Transverse colon (tissue), 4 donors: ENCODE measurements around the gene ERGIC1. TPM values are rescaled to one million over a fixed set of nuclear protein-coding genes. Genes with fewer than 3 reads are reported as not detected.
A peak's percentile ranks its signal among the peaks of the same experiment; 100 is the strongest.

ENCODE experiments used
- DNase-seq: peaks from one replicate; pipeline ENCODE4 v3.0.0-alpha.2; 2019
- H3K27ac ChIP-seq, 4 donors: fragments of 200-600 bp; sonication (generic); 2 replicates each; pipeline ENCODE4 v1.5.1; 2016 to 2018; ENCODE audit warnings: inconsistent platforms in 4 of 4
- H3K27me3 ChIP-seq: fragments of 200-600 bp; sonication (generic); 2 replicates; pipeline ENCODE4 v1.5.1; 2017; ENCODE audit warnings: inconsistent platforms
- H3K36me3 ChIP-seq, 4 donors: fragments of 200-600 bp; sonication (generic); 2 replicates each; pipeline ENCODE4 v1.5.1; 2017 to 2019; ENCODE audit warnings: inconsistent platforms in 4 of 4
- H3K4me1 ChIP-seq, 4 donors: fragments of 200-600 bp; sonication (generic); 2 replicates each; pipeline ENCODE4 v1.5.1; 2017 to 2020; ENCODE audit warnings: inconsistent platforms in 4 of 4
- H3K4me3 ChIP-seq, 4 donors: fragments of 200-600 bp; sonication (generic); 1 replicate in 1 of 4; 2 replicates in 3 of 4; pipeline versions ENCODE4 v1.5.1 to v1.6.1; 2017 to 2019; ENCODE audit warnings: inconsistent platforms in 4 of 4
- H3K9me3 ChIP-seq, 2 donors: fragments of 200-600 bp; sonication (generic); 2 replicates each; pipeline ENCODE4 v1.5.1; 2017 to 2019; ENCODE audit warnings: inconsistent platforms in 2 of 2
- CTCF ChIP-seq, 5 experiments: fragments of 200-600 bp in 3 of 5; fragments of 450-650 bp in 2 of 5; sonication (generic) in 3 of 5; IDR thresholded peaks; 1 replicate in 2 of 5; 2 replicates in 3 of 5; pipeline ENCODE4 v1.5.1; 2016 to 2017; ENCODE audit warnings: antibody characterized with exemption in 5 of 5, inconsistent platforms in 3 of 5, mild to moderate bottlenecking in 2 of 5, moderate library complexity in 1 of 5
- EP300 ChIP-seq: sonication (generic); formaldehyde crosslinking; IDR thresholded peaks from one replicate; pipeline ENCODE4 v1.6.1; 2017; ENCODE audit warnings: antibody characterized with exemption, low read depth
- POLR2A ChIP-seq: fragments of 450-650 bp; IDR thresholded peaks from one replicate; pipeline ENCODE4 v1.6.1; 2016; ENCODE audit warnings: antibody characterized with exemption, mild to moderate bottlenecking, moderate library complexity
- POLR2AphosphoS5 ChIP-seq, 3 donors: sonication (generic); formaldehyde crosslinking; IDR thresholded peaks; one replicate each; pipeline ENCODE4 v1.6.1; 2016; ENCODE audit warnings: antibody characterized with exemption in 3 of 3
- WGBS, 2 donors: methylation state at CpG; one replicate each; pipeline ENCODE4 v1.1.5; 2018; ENCODE audit warnings: low coverage in 1 of 2; 5-methylcytosine and 5-hydroxymethylcytosine counted together
- in situ Hi-C, 4 donors: fragments of 200-750 bp; cut with MboI; loops; one replicate each; pipeline versions ENCODE4 v1.15.0 to v1.15.1; 2017; ENCODE audit warnings: low sequenced_read_pairs in 3 of 4, low pct_ligation_motif_present in 1 of 4, low pct_unique_long_range_greater_than_20kb in 1 of 4
- intact Hi-C: fragments of 100-400 bp; cut with DNase I; formaldehyde crosslinking; loops from one replicate; pipeline ENCODE4 v1.15.1; 2023; ENCODE audit warnings: low total_unique reads
- total RNA-seq, 4 donors: library from RNA; depleted of rRNA; stranded (reverse); fragments of >200 nt; gene quantifications; one replicate each; pipeline ENCODE4 v1.1.0, GENCODE V29; 2016

Gene ERGIC1
- total RNA-seq, 4 donors from 2014 or later: 125 to 252 (median 184) TPM

- Histone ChIP-seq H3K27ac (peak overlapping the region; percentile 74 to 91 (median 86)), H3K4me1 (peaks cover 41 to 59% (median 51%) of the 10 kb centered on the region in 4 donors), H3K4me3 (no peak overlapping the region), H3K9me3 (no peaks in the 10 kb centered on the region), H3K36me3 (no peaks in the 10 kb centered on the region), H3K27me3 (no peaks in the 10 kb centered on the region)
- no peak for DNase-seq
- in situ Hi-C loops: no loop called here
- intact Hi-C loops: loop anchor here (10.0 kb wide), 1 partner anchor 154 kb away; no protein-coding TSS in a partner anchor
- 83 to 85% methylated on average over 8 to 9 of the region's 9 CpGs for WGBS, 2 donors
- TF ChIP-seq CTCF (IDR thresholded peaks at IDR 0.05) (no peak), POLR2AphosphoS5 (IDR thresholded peaks at IDR 0.05) (peak in 2 of 3 donors; percentile 4 to 55)
Measured at GRCh38 chr5:172868436-172868923, 34.4 kb downstream of the ERGIC1 start.

GRCh38 chr5:172868924-172869591 is 35.0 kb downstream of the ERGIC1 start:
- Histone ChIP-seq H3K9me3 (no peaks in the 10 kb centered on the region), H3K4me3 (no peak overlapping the region), H3K27me3 (no peaks in the 10 kb centered on the region), H3K4me1 (peaks cover 43 to 61% (median 53%) of the 10 kb centered on the region in 4 donors), H3K36me3 (no peaks in the 10 kb centered on the region), H3K27ac (peak overlapping the region; percentile 74 to 91 (median 86))
- WGBS, 2 donors: 55 to 84% methylated on average over 3 to 10 of the region's 10 CpGs
- TF ChIP-seq EP300 (peak; percentile 96), POLR2AphosphoS5 (IDR thresholded peaks at IDR 0.05) (peak; percentile 79 to 93 (median 87)), POLR2A (peak; percentile 6), CTCF (IDR thresholded peaks at IDR 0.05) (peak in 2 of 5 experiments; percentile 16 to 17)
- in situ Hi-C loops (no loop called here), intact Hi-C loops (loop anchor here (10.0 kb wide), 1 partner anchor 154 kb away; no protein-coding TSS in a partner anchor)
- DNase-seq: peak; percentile 67

- Histone ChIP-seq H3K9me3 (no peaks in the 10 kb centered on the region), H3K4me3 (no peak overlapping the region), H3K4me1 (peaks cover 43 to 61% (median 53%) of the 10 kb centered on the region in 4 donors), H3K27ac (peak overlapping the region; percentile 74 to 91 (median 86)), H3K27me3 (no peaks in the 10 kb centered on the region), H3K36me3 (no peaks in the 10 kb centered on the region)
- TF ChIP-seq POLR2A (no peak), CTCF (IDR thresholded peaks at IDR 0.05) (no peak), POLR2AphosphoS5 (IDR thresholded peaks at IDR 0.05) (no peak), EP300 (no peak)
- DNase-seq: no peak
- 78% methylated on average over 1 of the region's 1 CpG; no CpG with 5 or more reads in 1 of the 2 donors for WGBS, 2 donors
- in situ Hi-C loops: no loop called here
- intact Hi-C loops: loop anchor here (5.0 to 10.0 kb wide), 2 partner anchors 37 to 155 kb away; partner anchors contain the start of gene ERGIC1
Measured at GRCh38 chr5:172869691-172870090, 35.6 kb downstream of the ERGIC1 start.

- Histone ChIP-seq H3K9me3 (no peaks in the 10 kb centered on the region), H3K36me3 (no peaks in the 10 kb centered on the region), H3K27me3 (no peaks in the 10 kb centered on the region), H3K4me3 (no peak overlapping the region), H3K4me1 (peaks cover 45 to 66% (median 54%) of the 10 kb centered on the region in 4 donors), H3K27ac (peak overlapping the region; percentile 74 to 91 (median 86))
- no peak for DNase-seq
- in situ Hi-C loops: no loop called here
- TF ChIP-seq CTCF (IDR thresholded peaks at IDR 0.05) (no peak), POLR2AphosphoS5 (IDR thresholded peaks at IDR 0.05) (peak; percentile 31 to 48 (median 34))
- WGBS, 2 donors: 61 to 70% methylated on average over 4 of the region's 4 CpGs
- intact Hi-C loops: loop anchor here (5.0 kb wide), 1 partner anchor 38 kb away; the partner anchor contains the start of gene ERGIC1
Measured at GRCh38 chr5:172870291-172870714, 36.3 kb downstream of the ERGIC1 start.
